ENCODE measurements around the gene BCR. TPM values are rescaled to one million over a fixed set of nuclear protein-coding genes. Genes with fewer than 3 reads are reported as not detected.

The BCR gene
- total RNA-seq, 4 donors from 2014 or later, result 72.8 to 87.8 (median 79.3) TPM

DNA sequence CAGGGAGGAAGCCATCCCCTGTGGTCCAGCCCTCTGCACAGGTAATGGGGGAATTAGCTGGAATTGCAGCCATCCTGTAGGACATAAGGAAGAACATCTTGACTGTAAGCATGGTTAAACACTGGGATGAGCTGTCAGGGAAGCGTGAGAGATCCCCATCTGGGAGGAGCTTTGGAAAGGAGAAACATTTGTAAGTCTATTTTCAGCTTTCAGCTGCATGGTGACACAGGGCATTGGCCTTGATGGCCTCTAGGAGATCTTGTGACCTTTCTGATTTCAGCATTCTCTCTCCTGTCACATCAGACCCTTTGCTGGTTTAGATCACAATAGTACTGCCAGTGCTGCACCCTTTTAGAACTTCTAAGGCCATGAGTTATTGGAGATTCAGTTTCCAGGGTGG is 47.1 kb downstream of the BCR start:
- H3K27me3 ChIP-seq, result no peaks in the 10 kb centered on the region
- no peak for TF ChIP-seq CTCF (IDR thresholded peaks at IDR 0.05)
- no peak for TF ChIP-seq EP300 (IDR thresholded peaks at IDR 0.05)
- TF ChIP-seq POLR2A (IDR thresholded peaks at IDR 0.05), result no peak
- TF ChIP-seq POLR2AphosphoS5 (IDR thresholded peaks at IDR 0.05), result no peak
- no peak for DNase-seq (ENCODE audit: low spot score in 2 of 2)
- no peak overlapping the region for H3K4me3 ChIP-seq
- no peaks in the 10 kb centered on the region for H3K9me3 ChIP-seq
- H3K4me1 ChIP-seq, result peaks cover 34% of the 10 kb centered on the region
- 50% methylated on average over 1 of the region's 1 CpG for WGBS
- no peaks in the 10 kb centered on the region for H3K36me3 ChIP-seq
- H3K27ac ChIP-seq, result peak overlapping the region; percentile 67

DNA sequence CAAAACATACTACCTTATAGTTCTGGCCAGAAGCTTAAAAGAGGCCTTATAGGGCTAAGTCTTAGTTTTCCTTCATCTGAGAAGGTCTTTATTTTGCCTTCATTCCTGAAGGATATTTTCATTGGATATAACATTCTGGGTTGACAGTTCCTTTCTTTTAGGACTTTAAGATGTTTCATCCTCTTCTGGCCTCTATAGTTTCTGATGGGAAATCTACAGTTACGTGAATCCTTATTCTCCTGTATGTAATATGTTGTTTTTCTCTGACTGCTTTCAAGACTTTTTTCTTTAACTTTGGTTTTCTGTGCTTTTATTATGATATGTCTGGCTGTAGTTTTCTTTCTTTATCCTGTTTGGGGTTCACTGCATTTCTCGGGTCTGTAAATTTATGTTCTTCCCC is 48.2 kb downstream of the BCR start:
- DNase-seq (ENCODE audit: low spot score in 2 of 2), result no peak
- Histone ChIP-seq H3K27me3 (no peaks in the 10 kb centered on the region), H3K4me1 (peaks cover 37% of the 10 kb centered on the region), H3K36me3 (no peaks in the 10 kb centered on the region), H3K27ac (no peak overlapping the region), H3K9me3 (no peaks in the 10 kb centered on the region), H3K4me3 (no peak overlapping the region)
- TF ChIP-seq POLR2AphosphoS5 (IDR thresholded peaks at IDR 0.05) (no peak), POLR2A (IDR thresholded peaks at IDR 0.05) (no peak), CTCF (IDR thresholded peaks at IDR 0.05) (no peak), EP300 (IDR thresholded peaks at IDR 0.05) (no peak)
- 95% methylated on average over 2 of the region's 2 CpGs for WGBS

DNA sequence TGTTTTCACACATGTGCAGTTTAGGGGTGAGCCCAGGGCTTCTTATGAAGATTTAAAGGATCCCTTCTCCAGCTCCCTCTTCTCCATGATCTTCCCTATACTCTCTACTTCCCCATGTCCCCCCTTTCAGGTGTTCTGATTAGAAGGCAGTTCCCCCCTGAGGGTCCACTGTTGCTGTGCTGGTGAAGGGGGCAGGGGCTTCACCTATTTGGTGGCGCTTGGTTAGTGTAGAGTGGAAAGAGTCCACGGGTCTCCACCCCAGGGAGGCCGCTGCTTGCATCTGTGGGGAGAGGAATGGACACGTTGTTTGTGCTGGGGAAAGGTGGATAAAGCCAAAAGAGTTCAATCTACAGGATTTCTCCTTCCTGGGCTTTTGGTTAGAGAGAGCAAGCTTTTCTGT is 49.3 kb downstream of the BCR start:
- 88% methylated on average over 4 of the region's 4 CpGs for WGBS
- H3K4me1 ChIP-seq, result peaks cover 43% of the 10 kb centered on the region
- TF ChIP-seq POLR2AphosphoS5 (IDR thresholded peaks at IDR 0.05), result no peak
- no peak for TF ChIP-seq POLR2A (IDR thresholded peaks at IDR 0.05)
- no peak for TF ChIP-seq EP300 (IDR thresholded peaks at IDR 0.05)
- no peak for TF ChIP-seq CTCF (IDR thresholded peaks at IDR 0.05)
- no peaks in the 10 kb centered on the region for H3K9me3 ChIP-seq
- H3K4me3 ChIP-seq, result no peak overlapping the region
- H3K27me3 ChIP-seq, result no peaks in the 10 kb centered on the region
- no peak overlapping the region for H3K27ac ChIP-seq
- no peaks in the 10 kb centered on the region for H3K36me3 ChIP-seq
- no peak for DNase-seq (ENCODE audit: low spot score in 2 of 2)

DNA sequence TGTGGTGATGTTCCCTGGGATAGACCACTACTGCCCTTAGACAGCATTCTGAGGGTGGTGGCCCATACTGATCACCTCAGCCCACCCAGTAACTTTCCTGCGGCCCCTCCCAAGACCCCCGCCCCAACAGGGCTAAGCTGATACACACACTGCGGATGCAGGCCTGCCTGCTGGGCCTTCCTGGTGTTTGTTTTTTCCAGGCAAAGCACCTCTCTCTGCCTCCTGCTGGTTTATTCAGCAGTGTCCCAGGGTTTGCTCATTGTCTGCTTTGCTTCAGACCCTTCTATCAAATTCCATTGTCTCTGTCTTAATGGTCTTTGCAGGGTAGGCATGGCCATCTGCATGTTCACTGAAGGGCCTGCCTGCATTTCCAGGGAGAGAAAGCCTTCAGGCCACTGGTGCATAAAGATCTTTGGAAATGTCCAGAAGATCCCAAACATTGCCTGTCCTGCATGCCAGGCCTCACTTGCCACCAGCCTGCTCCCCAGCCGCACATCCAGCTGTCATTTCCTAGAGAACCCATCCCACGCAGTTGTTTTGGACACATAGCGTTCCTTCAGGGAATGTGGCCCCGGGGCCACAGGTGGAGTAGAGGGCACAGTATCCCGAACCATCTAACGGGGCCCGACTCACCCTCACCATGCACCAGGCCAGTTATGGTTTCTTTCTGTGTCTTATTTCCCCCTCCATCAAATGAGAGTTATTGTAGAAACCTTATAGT is 50.2 kb downstream of the BCR start:
- Histone ChIP-seq H3K9me3 (no peaks in the 10 kb centered on the region), H3K27me3 (no peaks in the 10 kb centered on the region), H3K27ac (no peak overlapping the region), H3K4me3 (no peak overlapping the region), H3K36me3 (no peaks in the 10 kb centered on the region), H3K4me1 (peaks cover 40% of the 10 kb centered on the region)
- no peak for DNase-seq (ENCODE audit: low spot score in 2 of 2)
- WGBS, result 93% methylated on average over 9 of the region's 10 CpGs
- TF ChIP-seq CTCF (IDR thresholded peaks at IDR 0.05) (no peak), POLR2AphosphoS5 (IDR thresholded peaks at IDR 0.05) (no peak), EP300 (IDR thresholded peaks at IDR 0.05) (no peak), POLR2A (IDR thresholded peaks at IDR 0.05) (no peak)

GRCh38 chr22:23231471-23232093 is 51.3 kb downstream of the BCR start:
- H3K4me1 ChIP-seq, result peaks cover 36% of the 10 kb centered on the region
- WGBS, result 93% methylated on average over 5 of the region's 5 CpGs
- no peaks in the 10 kb centered on the region for H3K36me3 ChIP-seq
- H3K9me3 ChIP-seq, result no peaks in the 10 kb centered on the region
- H3K27me3 ChIP-seq, result no peaks in the 10 kb centered on the region
- TF ChIP-seq EP300 (IDR thresholded peaks at IDR 0.05) (no peak), CTCF (IDR thresholded peaks at IDR 0.05) (no peak), POLR2AphosphoS5 (IDR thresholded peaks at IDR 0.05) (no peak)
- H3K4me3 ChIP-seq, result no peak overlapping the region
- H3K27ac ChIP-seq, result no peak overlapping the region
- no peak for DNase-seq (ENCODE audit: low spot score in 2 of 2)

Measured in suprapubic skin (tissue), 4 donors.